Osteocyte (in vitro differentiated cells): ENCODE measurements around the gene GLYR1. TPM values are rescaled to one million over a fixed set of nuclear protein-coding genes. Genes with fewer than 3 reads are reported as not detected.

Experiments used
- DNase-seq: peaks from one replicate; pipeline ENCODE4 v3.0.0; 2021; ENCODE audit warnings: mixed read lengths; ENCODE audit not compliant: unreplicated experiment; ENCODE audit errors: extremely low spot score
- H3K27ac Mint-ChIP-seq: one replicate; pipeline ENCODE4 v1.8.0; 2021; ENCODE audit warnings: mild to moderate bottlenecking, mixed read lengths; ENCODE audit not compliant: unreplicated experiment
- H3K27me3 Mint-ChIP-seq: one replicate; pipeline ENCODE4 v1.8.0; 2021; ENCODE audit warnings: mixed read lengths; ENCODE audit not compliant: unreplicated experiment
- H3K36me3 Mint-ChIP-seq: one replicate; pipeline ENCODE4 v1.8.0; 2021; ENCODE audit warnings: mixed read lengths; ENCODE audit not compliant: unreplicated experiment
- H3K4me1 Mint-ChIP-seq: one replicate; pipeline ENCODE4 v1.8.0; 2021; ENCODE audit warnings: mixed read lengths; ENCODE audit not compliant: unreplicated experiment
- H3K4me3 Mint-ChIP-seq: one replicate; pipeline ENCODE4 v1.8.0; 2021; ENCODE audit warnings: mild to moderate bottlenecking, moderate library complexity, mixed read lengths; ENCODE audit not compliant: unreplicated experiment
- H3K9me3 Mint-ChIP-seq: one replicate; pipeline ENCODE4 v1.8.0; 2021; ENCODE audit warnings: mixed read lengths; ENCODE audit not compliant: unreplicated experiment
- CTCF ChIP-seq: fragments of 200-600 bp; sonication (generic); IDR thresholded peaks from 2 replicates; pipeline ENCODE4 v1.5.0; 2021; ENCODE audit warnings: antibody characterized with exemption, mild to moderate bottlenecking, moderate library complexity
- total RNA-seq: library from RNA; stranded (reverse); gene quantifications from 2 replicates; pipeline ENCODE4 v1.2.1, GENCODE V29; 2021

The GLYR1 gene
- total RNA-seq, 1 donor from 2014 or later = 76.9 TPM

- DNase-seq = no peak
- peaks cover 50% of the 10 kb centered on the region for H3K36me3 Mint-ChIP-seq
- H3K9me3 Mint-ChIP-seq = no peaks in the 10 kb centered on the region
- no peak for TF ChIP-seq CTCF
- no peak overlapping the region for H3K4me3 Mint-ChIP-seq
- peaks cover 6% of the 10 kb centered on the region for H3K4me1 Mint-ChIP-seq
- no peaks in the 10 kb centered on the region for H3K27me3 Mint-ChIP-seq
- no peak overlapping the region for H3K27ac Mint-ChIP-seq
Measured at GRCh38 chr16:4876646-4877379, 29.7 kb upstream of the GLYR1 start.

- Mint-ChIP-seq H3K4me1 (no peaks in the 10 kb centered on the region), H3K9me3 (no peaks in the 10 kb centered on the region), H3K4me3 (no peak overlapping the region), H3K27me3 (no peaks in the 10 kb centered on the region), H3K27ac (no peak overlapping the region), H3K36me3 (peaks cover 54% of the 10 kb centered on the region)
- TF ChIP-seq CTCF = no peak
- no peak for DNase-seq
Measured at GRCh38 chr16:4874666-4875065, 27.6 kb upstream of the GLYR1 start.

GRCh38 chr16:4873091-4873490, 26.0 kb upstream of the GLYR1 start:
- H3K9me3 Mint-ChIP-seq = no peaks in the 10 kb centered on the region
- no peak for TF ChIP-seq CTCF
- H3K4me3 Mint-ChIP-seq = no peak overlapping the region
- no peaks in the 10 kb centered on the region for H3K4me1 Mint-ChIP-seq
- H3K36me3 Mint-ChIP-seq = peaks cover 55% of the 10 kb centered on the region
- no peak overlapping the region for H3K27ac Mint-ChIP-seq
- H3K27me3 Mint-ChIP-seq = no peaks in the 10 kb centered on the region
- no peak for DNase-seq

GRCh38 chr16:4871071-4871470, 24.0 kb upstream of the GLYR1 start:
- Mint-ChIP-seq H3K36me3 (peaks cover 50% of the 10 kb centered on the region), H3K27me3 (no peaks in the 10 kb centered on the region), H3K4me3 (no peak overlapping the region), H3K27ac (no peak overlapping the region), H3K4me1 (peaks cover 2% of the 10 kb centered on the region), H3K9me3 (no peaks in the 10 kb centered on the region)
- DNase-seq = no peak
- TF ChIP-seq CTCF = no peak

- H3K4me3 Mint-ChIP-seq = no peak overlapping the region
- H3K4me1 Mint-ChIP-seq = peaks cover 2% of the 10 kb centered on the region
- no peaks in the 10 kb centered on the region for H3K27me3 Mint-ChIP-seq
- no peak for DNase-seq
- H3K36me3 Mint-ChIP-seq = peaks cover 45% of the 10 kb centered on the region
- H3K9me3 Mint-ChIP-seq = no peaks in the 10 kb centered on the region
- TF ChIP-seq CTCF = no peak
- no peak overlapping the region for H3K27ac Mint-ChIP-seq
Measured at GRCh38 chr16:4870138-4870671, 23.1 kb upstream of the GLYR1 start.
